ENCODE data around the gene FCSK. TPM values are rescaled to one million over a fixed set of nuclear protein-coding genes. Genes with fewer than 3 reads are reported as not detected.
"Not testable (repeated sequence)": the region's sequence is repeated elsewhere in the genome, so short reads cannot be mapped to it uniquely, and the experiment has no call there.

FCSK gene
- total RNA-seq, 1 donor from 2014 or later, result 26.0 TPM

- no peaks in the 10 kb centered on the region for H3K27me3 ChIP-seq
- H3K4me3 ChIP-seq, result peak within 1 kb of the TSS; percentile 73
- ATAC-seq, result peak; percentile 85
- peaks cover 43% of the 10 kb centered on the region for H3K4me1 ChIP-seq
- H3K27ac ChIP-seq, result peak within 1 kb of the TSS; percentile 91
- intact Hi-C loops (cut with DNase I), result no loop called here
- peak; percentile 82 for DNase-seq
- TF ChIP-seq CTCF (IDR thresholded peaks at IDR 0.05), result no peak
- H3K36me3 ChIP-seq, result peaks cover 36% of the 10 kb centered on the region
- H3K9me3 ChIP-seq, result no peaks in the 10 kb centered on the region
These were observed 69.5 kb downstream of the FCSK start, which contains the start of gene SF3B3 for GRCh38 chr16:70523743-70524398. SF3B3 (plus strand) TSS chr16:70523816; CDS start chr16:70526657, 2,841 bp downstream.

DNA sequence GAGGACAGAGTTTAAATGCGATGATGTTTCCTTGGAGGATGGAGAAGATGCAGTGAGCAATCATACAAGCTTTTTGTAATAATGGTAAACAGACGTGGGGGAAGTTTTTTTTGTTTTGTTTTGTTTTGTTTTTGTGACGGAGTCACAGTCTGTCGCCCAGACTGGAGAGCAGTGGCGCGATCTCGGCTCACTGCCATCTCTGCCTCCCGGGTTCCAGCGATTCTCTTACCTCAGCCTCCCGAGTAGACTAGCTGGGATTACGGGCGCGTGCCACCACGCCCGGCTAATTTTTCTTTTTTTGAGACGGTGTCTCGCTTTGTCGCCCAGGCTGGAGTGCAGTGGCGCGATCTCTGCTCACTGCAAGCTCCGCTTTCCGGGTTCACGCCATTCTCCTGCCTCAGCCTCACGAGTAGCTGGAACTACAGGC is 70.0 kb downstream of the FCSK start:
- Histone ChIP-seq H3K36me3 (peaks cover 40% of the 10 kb centered on the region), H3K4me1 (peaks cover 48% of the 10 kb centered on the region), H3K4me3 (peak overlapping the region; percentile 73), H3K27ac (peak overlapping the region; percentile 91)
- H3K27me3 ChIP-seq; DNase-seq; intact Hi-C loops (cut with DNase I); H3K9me3 ChIP-seq: not testable (repeated sequence)
- peak; percentile 2 for ATAC-seq

DNA sequence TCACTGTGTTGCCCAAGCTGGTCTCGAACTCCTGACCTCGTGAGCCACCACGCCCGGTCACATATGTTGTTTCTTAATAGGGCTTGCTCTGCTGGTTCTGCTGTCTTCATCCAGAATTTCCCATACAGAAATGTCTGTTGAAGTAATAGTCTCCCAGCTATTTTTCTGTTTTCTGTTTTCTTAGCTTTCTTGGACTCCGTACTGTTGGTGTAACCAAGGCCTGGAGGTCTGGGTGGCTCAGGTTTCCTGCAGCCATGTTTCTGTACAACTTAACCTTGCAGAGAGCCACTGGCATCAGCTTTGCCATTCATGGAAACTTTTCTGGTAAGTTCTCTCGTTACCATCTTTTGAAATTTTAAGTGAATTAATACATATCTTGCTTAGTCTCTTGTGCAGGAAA is 72.0 kb downstream of the FCSK start:
- peaks cover 49% of the 10 kb centered on the region for H3K4me1 ChIP-seq
- H3K9me3 ChIP-seq, result no peaks in the 10 kb centered on the region
- intact Hi-C loops (cut with DNase I), result no loop called here
- H3K27ac ChIP-seq, result no peak overlapping the region
- TF ChIP-seq CTCF (IDR thresholded peaks at IDR 0.05), result no peak
- DNase-seq (no peak), ATAC-seq (no peak)
- peaks cover 55% of the 10 kb centered on the region for H3K36me3 ChIP-seq
- H3K27me3 ChIP-seq, result no peaks in the 10 kb centered on the region
- H3K4me3 ChIP-seq, result no peak overlapping the region

DNA sequence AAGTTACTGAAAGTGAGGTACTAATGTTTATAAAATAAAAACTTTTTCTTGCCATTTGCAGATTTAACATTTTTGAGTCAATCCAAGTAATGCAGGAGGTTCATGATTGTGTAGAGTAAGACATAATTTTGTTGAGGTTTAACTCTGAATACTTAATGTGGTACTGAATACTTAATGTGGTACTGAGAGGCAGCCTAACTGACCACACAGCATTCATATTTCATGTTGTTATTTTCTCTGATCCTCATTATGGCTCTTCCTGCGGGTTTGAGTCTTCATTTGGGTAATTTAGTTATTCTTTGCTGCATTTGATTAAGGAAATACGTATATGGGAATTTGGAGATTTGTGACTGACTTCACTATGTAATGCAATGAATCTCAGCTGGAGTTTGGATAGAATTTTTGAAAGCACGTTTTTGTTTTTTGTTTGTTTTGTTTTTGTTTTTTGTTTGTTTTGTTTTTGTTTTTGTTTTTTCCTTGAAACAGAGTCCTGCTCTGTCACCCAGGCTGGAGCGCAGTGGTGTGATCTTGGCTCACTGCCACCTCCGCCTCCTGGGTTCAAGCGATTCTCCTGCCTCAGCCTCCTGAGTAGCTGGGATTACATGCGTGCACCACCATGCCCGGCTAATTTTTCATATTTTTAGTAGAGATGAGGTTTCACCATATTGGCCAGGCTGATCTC is 73.1 kb downstream of the FCSK start:
- no peak for TF ChIP-seq CTCF (IDR thresholded peaks at IDR 0.05)
- Histone ChIP-seq H3K4me3 (no peak overlapping the region), H3K36me3 (peaks cover 66% of the 10 kb centered on the region), H3K27me3 (no peaks in the 10 kb centered on the region), H3K4me1 (peaks cover 45% of the 10 kb centered on the region), H3K27ac (no peak overlapping the region), H3K9me3 (no peaks in the 10 kb centered on the region)
- ATAC-seq, result no peak
- intact Hi-C loops (cut with DNase I), result no loop called here
- no peak for DNase-seq

DNA sequence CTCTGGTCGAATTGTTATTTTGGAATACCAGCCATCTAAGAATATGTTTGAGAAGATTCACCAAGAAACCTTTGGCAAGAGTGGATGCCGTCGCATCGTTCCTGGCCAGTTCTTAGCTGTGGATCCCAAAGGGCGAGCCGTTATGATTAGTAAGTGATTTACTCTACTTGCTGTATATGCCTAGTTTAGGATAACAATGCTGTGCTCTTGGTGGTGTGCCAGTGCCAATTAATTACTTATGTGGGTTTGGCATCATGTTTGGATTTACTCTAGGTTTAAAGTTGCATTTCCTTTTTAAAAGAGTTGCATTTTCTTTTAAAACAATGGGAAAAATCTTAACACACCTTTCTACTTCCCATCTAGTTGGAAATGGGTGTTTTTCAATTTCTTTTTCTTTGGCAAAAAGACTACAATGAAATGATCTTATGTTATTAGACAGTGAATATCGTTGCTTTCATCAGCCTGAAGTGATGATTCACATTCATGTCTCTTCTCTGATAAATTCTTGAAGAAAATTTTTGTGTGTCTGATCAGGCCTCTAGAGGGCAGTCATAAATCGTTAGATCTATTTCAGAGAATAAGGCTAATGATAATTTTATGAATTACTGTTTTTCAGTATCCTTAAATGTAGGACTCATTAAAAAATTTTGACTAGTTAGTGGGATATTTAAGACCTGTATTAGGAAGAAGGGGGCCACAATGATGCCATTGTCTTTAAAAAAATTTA is 74.8 kb downstream of the FCSK start:
- intact Hi-C loops (cut with DNase I), result no loop called here
- ATAC-seq (no peak), DNase-seq (no peak)
- Histone ChIP-seq H3K4me3 (no peak overlapping the region), H3K9me3 (no peaks in the 10 kb centered on the region), H3K27me3 (no peaks in the 10 kb centered on the region), H3K4me1 (peaks cover 40% of the 10 kb centered on the region), H3K36me3 (peaks cover 84% of the 10 kb centered on the region), H3K27ac (no peak overlapping the region)
- TF ChIP-seq CTCF (IDR thresholded peaks at IDR 0.05), result peak; percentile 53

Other genes starting within 250 kb of the FCSK start
- gene EXOSC6, start 202.7 kb upstream of the FCSK start, total RNA-seq, result 22.1 TPM
- 113 TPM for gene AARS1, start 165.1 kb upstream of the FCSK start, total RNA-seq
- gene DDX19B, start 155.4 kb upstream of the FCSK start, total RNA-seq, result 27.6 TPM
- 33.0 TPM for gene DDX19A, start 107.7 kb upstream of the FCSK start, total RNA-seq
- gene ST3GAL2, start 15.5 kb upstream of the FCSK start, total RNA-seq, result 30.9 TPM
- gene COG4, start 69.0 kb downstream of the FCSK start, total RNA-seq, result 63.0 TPM
- gene SF3B3, start 69.2 kb downstream of the FCSK start, total RNA-seq, result 174 TPM
- gene IL34, start 192.0 kb downstream of the FCSK start, total RNA-seq, result 3.3 TPM
- gene MTSS2, start 231.5 kb downstream of the FCSK start, total RNA-seq, result 81.3 TPM

Measured in upper lobe of right lung (tissue), 1 donor.